ENCODE data around the gene MAPKAP1. TPM values are rescaled to one million over a fixed set of nuclear protein-coding genes. Genes with fewer than 3 reads are reported as not detected.
A peak's percentile ranks its signal among the peaks of the same experiment; 100 is the strongest.
"Not testable (repeated sequence)": the region's sequence is repeated elsewhere in the genome, so short reads cannot be mapped to it uniquely, and the experiment has no call there.

The MAPKAP1 gene
- polyA plus RNA-seq, 1 donor: 60.6 TPM

GRCh38 chr9:125407974-125408900, 298.8 kb downstream of the MAPKAP1 start:
- DNase-seq: peak; percentile 81

- DNase-seq: no peak
Observed at GRCh38 chr9:125407432-125407973, 299.5 kb downstream of the MAPKAP1 start.

- no peak for DNase-seq
Observed at GRCh38 chr9:125406810-125407087, 300.3 kb downstream of the MAPKAP1 start.

GRCh38 chr9:125405938-125406809, 300.8 kb downstream of the MAPKAP1 start:
- no peak for DNase-seq

GRCh38 chr9:125404733-125405132, 302.3 kb downstream of the MAPKAP1 start:
- no peak for DNase-seq

- DNase-seq: no peak
Observed at GRCh38 chr9:125400725-125401716, 306.0 kb downstream of the MAPKAP1 start.

GRCh38 chr9:125400232-125400631, 306.8 kb downstream of the MAPKAP1 start:
- DNase-seq: not testable (repeated sequence)

- no peak for DNase-seq
Observed at GRCh38 chr9:125399666-125400065, 307.3 kb downstream of the MAPKAP1 start.

- no peak for DNase-seq
Observed at GRCh38 chr9:125399165-125399564, 307.8 kb downstream of the MAPKAP1 start.

GRCh38 chr9:125398243-125398642, 308.8 kb downstream of the MAPKAP1 start:
- no peak for DNase-seq

GRCh38 chr9:125397736-125398135, 309.3 kb downstream of the MAPKAP1 start:
- DNase-seq: no peak

GRCh38 chr9:125396799-125397198, 310.2 kb downstream of the MAPKAP1 start:
- no peak for DNase-seq

GRCh38 chr9:125393426-125393825, 313.6 kb downstream of the MAPKAP1 start:
- DNase-seq: no peak

GRCh38 chr9:125391704-125392103, 315.3 kb downstream of the MAPKAP1 start:
- no peak for DNase-seq

GRCh38 chr9:125388978-125389377, 318.0 kb downstream of the MAPKAP1 start:
- DNase-seq: no peak

- no peak for DNase-seq
Observed at GRCh38 chr9:125387861-125388524, 319.0 kb downstream of the MAPKAP1 start.

Other genes starting within 250 kb of the MAPKAP1 start
- 10.2 TPM for gene PBX3, start 40.2 kb upstream of the MAPKAP1 start, polyA plus RNA-seq (ENCODE audit: insufficient read length)

Measured in hindlimb muscle (tissue), 1 donor.